Medulla oblongata (tissue), 1 donor: ENCODE results near the gene NUDCD3.

ENCODE experiments used
- DNase-seq: peaks from one replicate; pipeline ENCODE4 v3.0.0-alpha.2; 2015; ENCODE audit errors: extremely low spot score

NUDCD3 gene

GRCh38 chr7:44490351-44491200 is at the start of gene NUDCD3:
TSS of gene NUDCD3 (minus strand) at chr7:44490658. CDS start at chr7:44490600, 58 bp downstream.
- peak; percentile 89 for DNase-seq

- no peak for DNase-seq
These were observed 49.4 kb upstream of the NUDCD3 start for GRCh38 chr7:44539669-44540506.

- DNase-seq: no peak
These were observed 48.6 kb upstream of the NUDCD3 start for GRCh38 chr7:44538798-44539668.

GRCh38 chr7:44538093-44538797 is 47.8 kb upstream of the NUDCD3 start:
- no peak for DNase-seq

GRCh38 chr7:44537442-44537841 is 47.0 kb upstream of the NUDCD3 start:
- no peak for DNase-seq

GRCh38 chr7:44536090-44536489 is 45.6 kb upstream of the NUDCD3 start:
- DNase-seq: no peak

GRCh38 chr7:44535348-44536064 is 45.0 kb upstream of the NUDCD3 start:
- DNase-seq: no peak

GRCh38 chr7:44534501-44534900 is 44.0 kb upstream of the NUDCD3 start:
- no peak for DNase-seq

- no peak for DNase-seq
These were observed 43.6 kb upstream of the NUDCD3 start for GRCh38 chr7:44534087-44534486.

GRCh38 chr7:44533301-44534055 is 43.0 kb upstream of the NUDCD3 start:
- DNase-seq: no peak

- DNase-seq: no peak
These were observed 41.2 kb upstream of the NUDCD3 start for GRCh38 chr7:44531421-44532380.

GRCh38 chr7:44530990-44531389 is 40.5 kb upstream of the NUDCD3 start:
- no peak for DNase-seq

GRCh38 chr7:44524811-44525388 is 34.4 kb upstream of the NUDCD3 start:
- DNase-seq: no peak

GRCh38 chr7:44522315-44522714 is 31.9 kb upstream of the NUDCD3 start:
- DNase-seq: no peak

GRCh38 chr7:44521347-44522095 is 31.1 kb upstream of the NUDCD3 start:
- DNase-seq: no peak

GRCh38 chr7:44520574-44520973 is 30.1 kb upstream of the NUDCD3 start:
- DNase-seq: no peak

GRCh38 chr7:44519546-44519945 is 29.1 kb upstream of the NUDCD3 start:
- no peak for DNase-seq
